Activated CD8-positive, alpha-beta T cell treated with anti-CD3 and anti-CD28 coated beads for 36 hours (primary cell): ENCODE measurements around the gene RHBDF2. TPM values are rescaled to one million over a fixed set of nuclear protein-coding genes. Genes with fewer than 3 reads are reported as not detected.
"Not testable (repeated sequence)": the region's sequence is repeated elsewhere in the genome, so short reads cannot be mapped to it uniquely, and the experiment has no call there.

Experiments
- ATAC-seq: fragments of 200-7000 bp; cut with Tn5 transposase; one replicate; pipeline ENCODE4 v1.10.0; 2021; ENCODE audit warnings: mild to moderate bottlenecking, moderate library complexity
- CTCF ChIA-PET: fragments of 350-600 bp; sonication (Branson Sonifier 250); formaldehyde crosslinking; loops from one replicate; lab custom pipeline; 2021; ENCODE audit warnings: antibody characterized with exemption; lab: Charles Lee
- POLR2A ChIA-PET: fragments of 350-600 bp; sonication (Branson Sonifier 250); formaldehyde crosslinking; loops from one replicate; lab custom pipeline; 2021; ENCODE audit warnings: antibody characterized with exemption; lab: Charles Lee
- DNase-seq: peaks from one replicate; pipeline ENCODE4 v3.0.0-alpha.2; 2020
- H3K27ac Mint-ChIP-seq: one replicate; pipeline ENCODE4 v1.8.0; 2021; ENCODE audit warnings: mild to moderate bottlenecking, mixed read lengths
- H3K27me3 Mint-ChIP-seq: one replicate; pipeline ENCODE4 v1.8.0; 2021; ENCODE audit warnings: mixed read lengths
- H3K36me3 Mint-ChIP-seq: one replicate; pipeline ENCODE4 v1.8.0; 2021; ENCODE audit warnings: low read depth, mixed read lengths
- H3K4me1 Mint-ChIP-seq: one replicate; pipeline ENCODE4 v1.8.0; 2021; ENCODE audit warnings: low read depth, mixed read lengths
- H3K4me3 Mint-ChIP-seq: one replicate; pipeline ENCODE4 v1.8.0; 2021; ENCODE audit warnings: mild to moderate bottlenecking, moderate library complexity, mixed read lengths
- H3K9me3 Mint-ChIP-seq: one replicate; pipeline ENCODE4 v1.8.0; 2021; ENCODE audit warnings: mixed read lengths
- intact Hi-C: fragments of 100-400 bp; cut with micrococcal nuclease; formaldehyde crosslinking; loops from one replicate; pipeline ENCODE4 v1.10.0; 2022
- total RNA-seq, 2 experiments: library from RNA; stranded (reverse); gene quantifications; one replicate each; pipeline ENCODE4 v1.2.3, GENCODE V29; 2021
- TF ChIP-seq, protein P1 (sequence below): fragments of 200-600 bp; IDR thresholded peaks from one replicate; pipeline ENCODE4 v1.8.0; 2022; ENCODE audit warnings: antibody characterized with exemption, mild to moderate bottlenecking

The RHBDF2 gene
- total RNA-seq, 2 experiments from 2014 or later: 19.9 to 20.4 TPM

GRCh38 chr17:76536511-76537287 is 35.5 kb upstream of the RHBDF2 start:
- H3K27ac Mint-ChIP-seq: no peak overlapping the region
- ATAC-seq: no peak
- POLR2A ChIA-PET: no interaction called here
- DNase-seq: no peak
- CTCF ChIA-PET: interaction anchor here (1.0 to 1.9 kb wide), 5 partner anchors 9 to 88 kb away, joined by 3 to 14 read pairs (median 4); partner anchors contain the start of gene AANAT
- H3K4me3 Mint-ChIP-seq: no peak overlapping the region
- no peaks in the 10 kb centered on the region for H3K36me3 Mint-ChIP-seq
- TF ChIP-seq, protein P1, sequence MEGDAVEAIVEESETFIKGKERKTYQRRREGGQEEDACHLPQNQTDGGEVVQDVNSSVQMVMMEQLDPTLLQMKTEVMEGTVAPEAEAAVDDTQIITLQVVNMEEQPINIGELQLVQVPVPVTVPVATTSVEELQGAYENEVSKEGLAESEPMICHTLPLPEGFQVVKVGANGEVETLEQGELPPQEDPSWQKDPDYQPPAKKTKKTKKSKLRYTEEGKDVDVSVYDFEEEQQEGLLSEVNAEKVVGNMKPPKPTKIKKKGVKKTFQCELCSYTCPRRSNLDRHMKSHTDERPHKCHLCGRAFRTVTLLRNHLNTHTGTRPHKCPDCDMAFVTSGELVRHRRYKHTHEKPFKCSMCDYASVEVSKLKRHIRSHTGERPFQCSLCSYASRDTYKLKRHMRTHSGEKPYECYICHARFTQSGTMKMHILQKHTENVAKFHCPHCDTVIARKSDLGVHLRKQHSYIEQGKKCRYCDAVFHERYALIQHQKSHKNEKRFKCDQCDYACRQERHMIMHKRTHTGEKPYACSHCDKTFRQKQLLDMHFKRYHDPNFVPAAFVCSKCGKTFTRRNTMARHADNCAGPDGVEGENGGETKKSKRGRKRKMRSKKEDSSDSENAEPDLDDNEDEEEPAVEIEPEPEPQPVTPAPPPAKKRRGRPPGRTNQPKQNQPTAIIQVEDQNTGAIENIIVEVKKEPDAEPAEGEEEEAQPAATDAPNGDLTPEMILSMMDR: no peak
- intact Hi-C loops: no loop called here
- H3K9me3 Mint-ChIP-seq: no peaks in the 10 kb centered on the region
- peaks cover 20% of the 10 kb centered on the region for H3K27me3 Mint-ChIP-seq
- H3K4me1 Mint-ChIP-seq: peaks cover 8% of the 10 kb centered on the region

- peaks cover 18% of the 10 kb centered on the region for H3K27me3 Mint-ChIP-seq
- no peak for DNase-seq
- H3K27ac Mint-ChIP-seq: no peak overlapping the region
- CTCF ChIA-PET: interaction anchor here (1.0 to 1.9 kb wide), 5 partner anchors 8 to 89 kb away, joined by 3 to 14 read pairs (median 4); partner anchors contain the start of gene AANAT
- POLR2A ChIA-PET: no interaction called here
- TF ChIP-seq, protein P1: no peak
- no peaks in the 10 kb centered on the region for H3K9me3 Mint-ChIP-seq
- H3K4me1 Mint-ChIP-seq: peaks cover 7% of the 10 kb centered on the region
- no peak overlapping the region for H3K4me3 Mint-ChIP-seq
- intact Hi-C loops: no loop called here
- no peak for ATAC-seq
- H3K36me3 Mint-ChIP-seq: no peaks in the 10 kb centered on the region
Measured at GRCh38 chr17:76535788-76536510, 34.7 kb upstream of the RHBDF2 start.

GRCh38 chr17:76534831-76535732 is 33.9 kb upstream of the RHBDF2 start:
- Mint-ChIP-seq H3K9me3 (no peaks in the 10 kb centered on the region), H3K27ac (no peak overlapping the region), H3K36me3 (no peaks in the 10 kb centered on the region), H3K27me3 (peaks cover 17% of the 10 kb centered on the region), H3K4me1 (peaks cover 3% of the 10 kb centered on the region), H3K4me3 (no peak overlapping the region)
- ChIA-PET CTCF (interaction anchor here (1.0 to 1.9 kb wide), 2 partner anchors 12 kb away, joined by 3 to 14 read pairs; no protein-coding TSS in a partner anchor), POLR2A (no interaction called here)
- ATAC-seq (no peak), DNase-seq (no peak)
- TF ChIP-seq, protein P1: no peak
- intact Hi-C loops: no loop called here

GRCh38 chr17:76533640-76534359 is 32.6 kb upstream of the RHBDF2 start:
- H3K4me3 Mint-ChIP-seq, H3K27ac Mint-ChIP-seq, intact Hi-C loops, DNase-seq, ATAC-seq, H3K9me3 Mint-ChIP-seq, H3K36me3 Mint-ChIP-seq, H3K27me3 Mint-ChIP-seq: not testable (repeated sequence)
- ChIA-PET POLR2A (interaction anchor here (0.9 kb wide), 1 partner anchor 24 kb away, joined by 4 read pairs; no protein-coding TSS in a partner anchor), CTCF (interaction anchor here (1.0 to 1.3 kb wide), 4 partner anchors 10 to 15 kb away, joined by 3 to 9 read pairs (median 4); no protein-coding TSS in a partner anchor)
- H3K4me1 Mint-ChIP-seq: peaks cover 12% of the 10 kb centered on the region
